PC-3 (cell line): ENCODE measurements around the gene PAX4.

Experiments
- EZH2 ChIP-seq: fragments of 300-600 bp; sonication (generic); IDR thresholded peaks from one replicate; pipeline ENCODE4 v1.6.1; 2017; ENCODE audit warnings: antibody characterized with exemption, mild to moderate bottlenecking, low read length; ENCODE audit not compliant: unreplicated experiment
- EZH2phosphoT487 ChIP-seq: fragments of 300-600 bp; sonication (generic); IDR thresholded peaks from 2 replicates; pipeline ENCODE4 v1.6.1; 2018; ENCODE audit warnings: mild to moderate bottlenecking, antibody characterized with exemption, low read length, borderline replicate concordance
- TF ChIP-seq, protein P1 (sequence below): fragments of 300-600 bp; sonication (generic); conservative IDR thresholded peaks from 2 replicates; pipeline ENCODE4 v1.5.1; 2017; ENCODE audit warnings: antibody characterized with exemption, low read depth, mild to moderate bottlenecking, low read length

- TF ChIP-seq, protein P1, sequence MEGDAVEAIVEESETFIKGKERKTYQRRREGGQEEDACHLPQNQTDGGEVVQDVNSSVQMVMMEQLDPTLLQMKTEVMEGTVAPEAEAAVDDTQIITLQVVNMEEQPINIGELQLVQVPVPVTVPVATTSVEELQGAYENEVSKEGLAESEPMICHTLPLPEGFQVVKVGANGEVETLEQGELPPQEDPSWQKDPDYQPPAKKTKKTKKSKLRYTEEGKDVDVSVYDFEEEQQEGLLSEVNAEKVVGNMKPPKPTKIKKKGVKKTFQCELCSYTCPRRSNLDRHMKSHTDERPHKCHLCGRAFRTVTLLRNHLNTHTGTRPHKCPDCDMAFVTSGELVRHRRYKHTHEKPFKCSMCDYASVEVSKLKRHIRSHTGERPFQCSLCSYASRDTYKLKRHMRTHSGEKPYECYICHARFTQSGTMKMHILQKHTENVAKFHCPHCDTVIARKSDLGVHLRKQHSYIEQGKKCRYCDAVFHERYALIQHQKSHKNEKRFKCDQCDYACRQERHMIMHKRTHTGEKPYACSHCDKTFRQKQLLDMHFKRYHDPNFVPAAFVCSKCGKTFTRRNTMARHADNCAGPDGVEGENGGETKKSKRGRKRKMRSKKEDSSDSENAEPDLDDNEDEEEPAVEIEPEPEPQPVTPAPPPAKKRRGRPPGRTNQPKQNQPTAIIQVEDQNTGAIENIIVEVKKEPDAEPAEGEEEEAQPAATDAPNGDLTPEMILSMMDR = no peak
- TF ChIP-seq EZH2 (no peak), EZH2phosphoT487 (no peak)
These were observed 1.2 kb downstream of the PAX4 start for GRCh38 chr7:127616724-127617123.
